H1 (cell line): ENCODE results near the gene PPP1R3C. TPM values are rescaled to one million over a fixed set of nuclear protein-coding genes. Genes with fewer than 3 reads are reported as not detected.

Source experiments
- CTCF ChIA-PET: fragments of 300-600 bp; sonication (Branson Sonifier 250); formaldehyde crosslinking; loops from one replicate; lab custom pipeline; 2021; ENCODE audit not compliant: partially characterized antibody; lab: Charles Lee
- POLR2A ChIA-PET: fragments of 300-600 bp; sonication (Branson Sonifier 250); formaldehyde crosslinking; loops from one replicate; lab custom pipeline; 2021; ENCODE audit warnings: inconsistent platforms; ENCODE audit not compliant: partially characterized antibody; lab: Charles Lee
- DNase-seq, 2 experiments: peaks; one replicate each; pipeline versions ENCODE4 v3.0.0 to v3.0.0-alpha.2; 2010 to 2022; ENCODE audit warnings: low spot score in 2 of 2, low read depth in 1 of 2, mixed read lengths in 1 of 2
- FAIRE-seq: peaks from 2 replicates; lab custom pipeline; 2011; peaks lifted over from hg19 to GRCh38; lab: Jason Lieb, UNC
- H2AFZ ChIP-seq: 2 replicates; pipeline ENCODE4 v1.8.1; 2012; ENCODE audit warnings: low read length, inconsistent platforms
- H2AK5ac ChIP-seq: 2 replicates; pipeline ENCODE4 v1.6.1; 2013; ENCODE audit warnings: low read depth, low read length
- H2BK120ac ChIP-seq: replicated peaks from 2 replicates; pipeline ENCODE3; 2013; ENCODE audit warnings: low read depth, low read length, inconsistent platforms
- H2BK12ac ChIP-seq: 2 replicates; pipeline ENCODE4 v1.6.1; 2013; ENCODE audit warnings: low read depth, low read length
- H2BK15ac ChIP-seq: 2 replicates; pipeline ENCODE4 v1.6.1; 2013; ENCODE audit warnings: low read length
- H2BK20ac ChIP-seq: 2 replicates; pipeline ENCODE4 v1.6.1; 2013; ENCODE audit warnings: low read length
- H2BK5ac ChIP-seq: 2 replicates; pipeline ENCODE4 v1.6.1; 2013; ENCODE audit warnings: low read depth, low read length
- H3K14ac ChIP-seq: 2 replicates; pipeline ENCODE4 v1.6.1; 2013; ENCODE audit warnings: inconsistent platforms; ENCODE audit not compliant: insufficient read length
- H3K18ac ChIP-seq: 2 replicates; pipeline ENCODE4 v1.6.1; 2013; ENCODE audit warnings: low read length; ENCODE audit errors: extremely low read depth
- H3K23ac ChIP-seq: 2 replicates; pipeline ENCODE4 v1.6.1; 2013; ENCODE audit warnings: inconsistent platforms; ENCODE audit not compliant: insufficient read length
- H3K23me2 ChIP-seq: 2 replicates; pipeline ENCODE4 v1.6.1; 2013; ENCODE audit warnings: low read depth, low read length
- H3K27ac ChIP-seq: 2 replicates; pipeline ENCODE4 v1.6.1; 2011; ENCODE audit warnings: low read depth, low read length, inconsistent platforms
- H3K27me3 ChIP-seq, 4 experiments: replicated peaks in 1 of 4; 1 replicate in 1 of 4; 2 replicates in 3 of 4; pipeline versions ENCODE4 v1.6.1 to v1.8.1; 2011 to 2013; ENCODE audit warnings: low read length in 3 of 4, mild to moderate bottlenecking in 3 of 4, inconsistent platforms in 2 of 4, mixed read lengths in 2 of 4, moderate library complexity in 1 of 4; ENCODE audit not compliant: control insufficient read depth in 3 of 4, insufficient read depth in 3 of 4; ENCODE audit errors: extremely low read depth in 1 of 4
- H3K36me3 ChIP-seq, 4 experiments: 2 replicates each; pipeline versions ENCODE4 v1.6.1 to v1.8.1; 2011 to 2013; ENCODE audit warnings: mild to moderate bottlenecking in 4 of 4, low read length in 3 of 4, moderate library complexity in 2 of 4, control low read depth in 1 of 4, inconsistent platforms in 1 of 4; ENCODE audit not compliant: insufficient read depth in 4 of 4, control insufficient read depth in 2 of 4
- H3K4ac ChIP-seq: replicated peaks from 2 replicates; pipeline ENCODE3; 2013; ENCODE audit warnings: low read length, low read depth, mixed read lengths, inconsistent platforms; ENCODE audit not compliant: insufficient read length
- H3K4me1 ChIP-seq, 4 experiments: replicated peaks in 1 of 4; 1 replicate in 1 of 4; 2 replicates in 3 of 4; pipeline versions ENCODE4 v1.6.1 to v1.8.1; 2011 to 2013; ENCODE audit warnings: low read length in 3 of 4, inconsistent platforms in 2 of 4, mixed read lengths in 1 of 4; ENCODE audit not compliant: insufficient read depth in 4 of 4, control insufficient read depth in 3 of 4
- H3K4me2 ChIP-seq, 2 experiments: 2 replicates each; pipeline versions ENCODE4 v1.6.1 to v1.8.1; 2011 to 2013; ENCODE audit warnings: low read depth in 2 of 2, low read length in 2 of 2, control low read depth in 1 of 2, inconsistent platforms in 1 of 2, mild to moderate bottlenecking in 1 of 2; ENCODE audit not compliant: insufficient read depth in 1 of 2
- H3K4me3 ChIP-seq, 4 experiments: fragments of 200-600, 300-600 bp in 1 of 4; sonication (generic), shearing (Covaris generic), sonication (Bioruptor Twin) in 1 of 4; 2 replicates each; pipeline versions ENCODE4 v1.5.1 to v1.8.1; 2011 to 2016; ENCODE audit warnings: low read length in 4 of 4, low read depth in 3 of 4, control low read depth in 2 of 4, inconsistent platforms in 2 of 4, mild to moderate bottlenecking in 2 of 4, mixed read lengths in 1 of 4, moderate library complexity in 1 of 4; ENCODE audit not compliant: insufficient read depth in 2 of 4; ENCODE audit errors: extremely low read depth in 1 of 4
- H3K56ac ChIP-seq: replicated peaks from 2 replicates; pipeline ENCODE3; 2013; ENCODE audit warnings: low read depth, mild to moderate bottlenecking, mixed read lengths, low read length, inconsistent platforms; ENCODE audit not compliant: insufficient read length
- H3K79me1 ChIP-seq: 2 replicates; pipeline ENCODE4 v1.6.1; 2013; ENCODE audit warnings: low read depth, low read length, control low read depth
- H3K79me2 ChIP-seq, 2 experiments: 2 replicates each; pipeline versions ENCODE4 v1.6.1 to v1.8.1; 2012 to 2013; ENCODE audit warnings: low read length in 2 of 2, mild to moderate bottlenecking in 2 of 2, inconsistent platforms in 1 of 2; ENCODE audit not compliant: insufficient read depth in 2 of 2, control insufficient read depth in 1 of 2
- H3K9ac ChIP-seq, 4 experiments: replicated peaks in 1 of 4; 1 replicate in 1 of 4; 2 replicates in 3 of 4; pipeline versions ENCODE4 v1.6.1 to v1.8.1; 2011 to 2013; ENCODE audit warnings: low read depth in 3 of 4, low read length in 3 of 4, control low read depth in 2 of 4, mild to moderate bottlenecking in 2 of 4, moderate library complexity in 2 of 4, inconsistent platforms in 1 of 4; ENCODE audit errors: extremely low read depth in 1 of 4
- H3K9me3 ChIP-seq, 2 experiments: 2 replicates each; pipeline versions ENCODE4 v1.6.1 to v1.8.1; 2012 to 2013; ENCODE audit warnings: mild to moderate bottlenecking in 2 of 2, moderate library complexity in 2 of 2, control low read depth in 1 of 2, inconsistent platforms in 1 of 2, low read depth in 1 of 2, low read length in 1 of 2, mixed read lengths in 1 of 2; ENCODE audit not compliant: insufficient read depth in 2 of 2
- H4K20me1 ChIP-seq, 2 experiments: replicated peaks in 1 of 2; 2 replicates each; pipeline versions ENCODE3 to v1.8.1; 2011 to 2013; ENCODE audit warnings: inconsistent platforms in 2 of 2, low read length in 2 of 2, mild to moderate bottlenecking in 1 of 2; ENCODE audit not compliant: insufficient read depth in 2 of 2, control insufficient read depth in 1 of 2
- H4K5ac ChIP-seq: 2 replicates; pipeline ENCODE4 v1.6.1; 2013; ENCODE audit warnings: low read length, low read depth, mixed read lengths, inconsistent platforms; ENCODE audit not compliant: insufficient read length
- H4K8ac ChIP-seq: 2 replicates; pipeline ENCODE4 v1.8.0; 2013; ENCODE audit warnings: mild to moderate bottlenecking, moderate library complexity, low read length, inconsistent platforms; ENCODE audit not compliant: insufficient read depth; ENCODE audit errors: extremely low read depth
- H4K91ac ChIP-seq: replicated peaks from 2 replicates; pipeline ENCODE3; 2013; ENCODE audit warnings: low read length, mixed read lengths, inconsistent platforms; ENCODE audit not compliant: insufficient read length
- ATF2 ChIP-seq: IDR thresholded peaks from 2 replicates; pipeline ENCODE4 v1.6.1; 2012; ENCODE audit warnings: low read length, inconsistent platforms
- CEBPB ChIP-seq: IDR thresholded peaks from 2 replicates; pipeline ENCODE4 v1.6.1; 2012; ENCODE audit warnings: low read depth, low read length
- POLR2A ChIP-seq, 2 experiments: IDR thresholded peaks; 1 replicate in 1 of 2; 2 replicates in 1 of 2; pipeline ENCODE4 v1.6.1; 2011; ENCODE audit warnings: low read depth in 2 of 2, low read length in 2 of 2, mild to moderate bottlenecking in 2 of 2; ENCODE audit errors: control extremely low read depth in 1 of 2
- RNF2 ChIP-seq: fragments of 200-900, 300-1000 bp; sonication (generic); IDR thresholded peaks from 2 replicates; pipeline ENCODE4 v1.7.1; 2016; ENCODE audit warnings: borderline replicate concordance, low read depth, mild to moderate bottlenecking, antibody characterized with exemption, low read length; ENCODE audit not compliant: poor library complexity, severe bottlenecking; ENCODE audit errors: missing control alignments
- SIN3A ChIP-seq, 2 experiments: IDR thresholded peaks in 1 of 2; conservative IDR thresholded peaks in 1 of 2; 2 replicates each; pipeline ENCODE4 v1.6.1; 2011 to 2012; ENCODE audit warnings: low read length in 2 of 2, improper control_type of control experiment in 1 of 2, low read depth in 1 of 2, mild to moderate bottlenecking in 1 of 2
- SIRT6 ChIP-seq: IDR thresholded peaks from one replicate; pipeline ENCODE4 v1.7.1; 2012; ENCODE audit warnings: low read length, inconsistent platforms
- WGBS, 2 experiments: shearing (Covaris generic) in 1 of 2; methylation state at CpG; one replicate each; pipeline versions ENCODE4 v1.1.6 to v1.1.7; 2013 to 2015; ENCODE audit warnings: low lambda C conversion rate in 2 of 2, mixed read lengths in 2 of 2, inconsistent platforms in 1 of 2, low coverage in 1 of 2, missing lambda C conversion rate in 1 of 2; ENCODE audit not compliant: insufficient replicate concordance in 2 of 2, insufficient coverage in 1 of 2, insufficient read length in 1 of 2; ENCODE audit errors: extremely low coverage in 1 of 2, missing lambda C conversion rate in 1 of 2; 5-methylcytosine and 5-hydroxymethylcytosine counted together
- polyA plus RNA-seq, 7 experiments: library from polyadenylated mRNA; depleted of rRNA in 3 of 7; stranded (reverse) in 5 of 7; unstranded in 2 of 7; fragments of >200 nt in 5 of 7; fragments of 200-250 nt in 2 of 7; gene quantifications; 1 replicate in 5 of 7; 2 replicates in 1 of 7; 4 replicates in 1 of 7; pipeline versions ENCODE4 v1.2.1 to v1.2.3, GENCODE V29; 2011 to 2013; ENCODE audit warnings: missing spikeins in 2 of 7, mixed read lengths in 2 of 7
- total RNA-seq: library from RNA; stranded (reverse); fragmentation: NEBNext Ultra II Directional; extraction: Animal tissue kit (Norgen Biotek cat#: 25700); gene quantifications from 2 replicates; pipeline ENCODE4 v1.2.1, GENCODE V29; 2021

The PPP1R3C gene
- total and polyA plus RNA-seq, 2 of the 8 experiments (the other 6 are each of a cell fraction or from before 2014, with no cell fraction given), result 1.3 TPM

- H2BK5ac ChIP-seq, result no peak overlapping the region
- POLR2A ChIA-PET, result interaction anchor here (1.4 kb wide), 1 partner anchor 10 kb away, joined by 3 read pairs; no protein-coding TSS in a partner anchor
- no peak overlapping the region for H2AK5ac ChIP-seq
- WGBS, 2 experiments, result 100% methylated on average over 3 of the region's 3 CpGs; no CpG with 5 or more reads in 1 of the 2 experiments
- no peak overlapping the region for H3K56ac ChIP-seq
- no peak overlapping the region for H3K4ac ChIP-seq
- H3K36me3 ChIP-seq, result no peaks in the 10 kb centered on the region
- no peaks in the 10 kb centered on the region for H4K20me1 ChIP-seq
- H3K18ac ChIP-seq, result no peak overlapping the region
- no peak overlapping the region for H2BK120ac ChIP-seq
- no peak overlapping the region for H2BK12ac ChIP-seq
- no peak overlapping the region for H3K14ac ChIP-seq
- H2BK20ac ChIP-seq, result no peak overlapping the region
- H3K23me2 ChIP-seq, result no peaks in the 10 kb centered on the region
- no peak overlapping the region for H2AFZ ChIP-seq
- H3K9me3 ChIP-seq, result no peaks in the 10 kb centered on the region
- no peak overlapping the region for H3K4me3 ChIP-seq
- H3K9ac ChIP-seq, result no peak overlapping the region
- H4K91ac ChIP-seq, result no peak overlapping the region
- no peaks in the 10 kb centered on the region; a peak in 1 of 7 replicates for H3K27me3 ChIP-seq
- H4K5ac ChIP-seq, result no peak overlapping the region
- DNase-seq (no peak), FAIRE-seq (no peak)
- H3K23ac ChIP-seq, result no peak overlapping the region
- H4K8ac ChIP-seq, result no peak overlapping the region
- H2BK15ac ChIP-seq, result no peak overlapping the region
- no peak overlapping the region for H3K4me2 ChIP-seq
- H3K4me1 ChIP-seq, result no peaks in the 10 kb centered on the region
- no peak overlapping the region for H3K27ac ChIP-seq
- no peaks in the 10 kb centered on the region for H3K79me2 ChIP-seq
- CTCF ChIA-PET, result interaction anchor here (3.6 kb wide), 1 partner anchor 51 kb away, joined by 19 read pairs; no protein-coding TSS in a partner anchor
- no peaks in the 10 kb centered on the region for H3K79me1 ChIP-seq
- TF ChIP-seq SIN3A (conservative IDR thresholded peaks at IDR 0.05 in 1 of 2, IDR thresholded peaks at IDR 0.05 in 1 of 2; ENCODE audit: low read depth in 1 of 2, low read length in 2 of 2), result no peak
- no peak for TF ChIP-seq RNF2
- TF ChIP-seq CEBPB, result no peak
- no peak for TF ChIP-seq SIRT6
- no peak for TF ChIP-seq ATF2
- no peak for TF ChIP-seq POLR2A (IDR thresholded peaks at IDR 0.05; ENCODE audit: control extremely low read depth in 1 of 2, low read depth in 2 of 2, low read length in 2 of 2)
Observed at GRCh38 chr10:91602449-91602848, 30.4 kb downstream of the PPP1R3C start.
